Raji (cell line): ENCODE data around the gene HAO1.

Source experiments
- POLR2A ChIP-seq: IDR thresholded peaks from 2 replicates; pipeline ENCODE4 v1.6.1; 2011; ENCODE audit warnings: low read depth, low read length, control low read depth; ENCODE audit not compliant: insufficient read depth

The HAO1 gene

DNA sequence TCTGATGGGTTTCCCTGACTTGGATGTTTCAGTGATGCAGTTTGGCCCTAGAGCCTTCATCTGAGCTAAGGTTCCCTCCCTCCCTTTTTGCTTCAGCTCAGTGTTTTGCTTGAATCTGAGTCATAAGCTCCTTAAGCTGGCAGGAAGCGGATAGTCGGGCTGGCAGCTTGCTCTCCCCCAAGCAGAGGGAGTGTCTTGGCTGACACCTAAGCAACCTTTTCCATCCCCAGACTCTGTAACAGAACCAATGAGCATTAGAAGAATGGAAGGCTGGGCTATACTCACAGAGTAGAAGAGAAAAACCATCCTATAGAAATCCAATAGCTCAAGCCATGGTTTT lies 98.3 kb downstream of the HAO1 start:
- TF ChIP-seq POLR2A = no peak

DNA sequence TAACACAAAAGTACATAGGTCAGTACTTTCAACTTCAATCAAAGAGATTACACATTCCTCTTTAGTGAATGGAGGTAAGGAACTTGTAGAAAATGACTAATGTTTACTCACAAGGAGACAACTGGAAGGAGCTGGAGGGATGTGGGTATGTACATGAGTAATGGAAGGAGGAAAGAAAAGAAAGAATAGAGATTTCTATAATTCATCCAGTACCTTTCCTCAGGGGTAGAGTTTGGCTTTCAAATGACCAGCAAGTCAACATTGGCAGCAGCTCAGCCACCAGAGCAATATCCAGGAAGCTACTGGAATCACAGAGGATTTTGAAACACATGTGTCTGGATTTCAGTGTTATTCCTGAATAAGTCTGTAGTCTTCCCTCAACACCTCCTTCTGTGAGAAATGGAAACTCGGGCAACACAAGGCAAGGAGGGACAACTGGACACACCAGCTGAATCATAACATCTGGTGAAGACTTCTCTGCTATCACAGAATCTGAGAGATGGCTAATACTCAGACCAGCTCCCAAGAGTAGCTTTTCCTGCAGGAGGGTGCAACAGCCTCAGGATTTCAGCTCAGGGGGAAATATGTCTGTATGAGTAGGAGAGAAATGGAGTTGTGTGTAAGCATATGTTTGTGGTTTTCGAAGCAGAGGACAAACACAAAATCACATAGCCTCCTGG lies 98.8 kb downstream of the HAO1 start:
- TF ChIP-seq POLR2A = no peak

DNA sequence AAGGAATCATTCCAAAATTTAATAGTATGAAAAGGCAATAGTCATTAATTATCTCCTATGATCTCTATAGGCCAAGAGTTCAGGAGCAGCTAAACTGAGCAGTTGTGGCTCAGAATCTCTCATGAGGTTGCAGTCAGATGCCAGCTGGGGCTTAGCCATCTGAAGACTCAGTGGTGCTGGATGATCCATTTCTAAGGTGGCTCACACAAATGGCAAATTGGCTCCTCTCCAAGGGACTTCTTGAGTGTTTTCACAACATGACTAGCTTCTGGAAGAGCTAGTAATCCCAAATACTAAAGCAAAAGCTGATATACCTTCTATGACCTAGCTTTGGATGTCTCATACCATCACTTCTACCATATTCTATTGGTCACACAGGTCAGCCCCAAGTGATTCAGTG lies 104.2 kb downstream of the HAO1 start:
- no peak for TF ChIP-seq POLR2A
